ENCODE results near the gene FIG4.
"Not testable (repeated sequence)": the region's sequence is repeated elsewhere in the genome, so short reads cannot be mapped to it uniquely, and the experiment has no call there.

DNA sequence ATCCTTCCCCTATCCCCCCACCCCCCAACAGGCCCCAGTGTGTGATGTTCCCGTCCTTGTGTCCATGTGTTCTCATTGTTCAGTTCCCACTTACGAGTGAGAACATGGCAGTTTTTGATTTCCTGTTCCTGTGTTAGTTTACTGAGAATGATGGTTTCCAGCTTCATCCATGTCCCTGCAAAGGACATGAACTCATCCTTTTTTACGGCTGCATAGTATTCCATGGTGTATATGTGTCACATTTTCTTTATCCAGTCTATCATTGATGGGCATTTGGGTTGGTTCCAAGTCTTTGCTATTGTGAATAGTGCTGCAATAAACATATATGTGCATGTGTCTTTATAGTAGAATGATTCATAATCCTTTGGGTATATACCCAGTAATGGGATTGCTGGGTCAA is 53.7 kb downstream of the FIG4 start:
- not testable (repeated sequence) for TF ChIP-seq EZH2phosphoT487 (IDR thresholded peaks at IDR 0.05; ENCODE audit: borderline replicate concordance)
- TF ChIP-seq, protein P1, sequence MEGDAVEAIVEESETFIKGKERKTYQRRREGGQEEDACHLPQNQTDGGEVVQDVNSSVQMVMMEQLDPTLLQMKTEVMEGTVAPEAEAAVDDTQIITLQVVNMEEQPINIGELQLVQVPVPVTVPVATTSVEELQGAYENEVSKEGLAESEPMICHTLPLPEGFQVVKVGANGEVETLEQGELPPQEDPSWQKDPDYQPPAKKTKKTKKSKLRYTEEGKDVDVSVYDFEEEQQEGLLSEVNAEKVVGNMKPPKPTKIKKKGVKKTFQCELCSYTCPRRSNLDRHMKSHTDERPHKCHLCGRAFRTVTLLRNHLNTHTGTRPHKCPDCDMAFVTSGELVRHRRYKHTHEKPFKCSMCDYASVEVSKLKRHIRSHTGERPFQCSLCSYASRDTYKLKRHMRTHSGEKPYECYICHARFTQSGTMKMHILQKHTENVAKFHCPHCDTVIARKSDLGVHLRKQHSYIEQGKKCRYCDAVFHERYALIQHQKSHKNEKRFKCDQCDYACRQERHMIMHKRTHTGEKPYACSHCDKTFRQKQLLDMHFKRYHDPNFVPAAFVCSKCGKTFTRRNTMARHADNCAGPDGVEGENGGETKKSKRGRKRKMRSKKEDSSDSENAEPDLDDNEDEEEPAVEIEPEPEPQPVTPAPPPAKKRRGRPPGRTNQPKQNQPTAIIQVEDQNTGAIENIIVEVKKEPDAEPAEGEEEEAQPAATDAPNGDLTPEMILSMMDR (conservative IDR thresholded peaks at IDR 0.05; ENCODE audit: low read length), result not testable (repeated sequence)
